Neural progenitor cell (in vitro differentiated cells): ENCODE results near the gene GGA1.

Experiments used
- EZH2 ChIP-seq: fragments of 200-600 bp; sonication (generic); IDR thresholded peaks from 2 replicates; pipeline ENCODE4 v1.6.1; 2017; ENCODE audit warnings: antibody characterized with exemption, mild to moderate bottlenecking, moderate library complexity
- EZH2phosphoT487 ChIP-seq: fragments of 200-600 bp; sonication (generic); IDR thresholded peaks from 2 replicates; pipeline ENCODE4 v1.6.1; 2017; ENCODE audit warnings: antibody characterized with exemption
- TF ChIP-seq, protein P1 (sequence below): fragments of 200-600 bp; sonication (generic); IDR thresholded peaks from 2 replicates; pipeline ENCODE4 v1.5.1; 2017; ENCODE audit warnings: antibody characterized with exemption, mild to moderate bottlenecking

DNA sequence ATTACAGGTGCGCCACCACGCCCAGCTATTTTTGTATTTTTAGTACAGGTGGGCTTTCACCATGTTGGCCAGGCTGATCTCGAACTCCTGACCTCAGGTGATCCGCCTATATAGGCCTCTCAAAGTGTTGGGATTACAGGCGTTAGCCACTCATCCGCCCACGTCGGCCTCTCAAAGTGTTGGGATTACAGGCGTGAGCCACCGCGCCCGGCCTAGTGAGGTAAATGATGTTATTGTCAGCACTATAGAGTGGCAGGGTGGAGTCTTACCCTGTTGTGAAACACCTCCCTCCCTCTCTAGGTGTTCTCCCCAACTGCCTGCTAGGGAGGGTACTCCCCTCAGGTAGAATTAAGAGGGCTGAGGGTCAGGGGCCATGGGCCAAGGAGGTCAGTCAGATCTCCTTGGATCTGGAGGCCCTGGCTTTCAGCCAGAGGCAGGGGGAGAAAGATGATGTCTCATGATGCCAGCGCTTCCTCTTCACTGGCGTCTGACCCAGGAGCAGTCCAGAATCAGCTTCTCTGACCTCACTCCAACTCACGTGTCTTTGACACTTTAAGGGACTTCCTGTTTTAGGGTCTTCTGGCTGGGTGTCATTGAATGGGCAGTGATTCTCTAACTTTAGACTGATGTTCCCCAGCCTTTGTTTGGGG, 2.0 kb downstream of the GGA1 start:
- TF ChIP-seq EZH2phosphoT487: no peak
- TF ChIP-seq, protein P1, sequence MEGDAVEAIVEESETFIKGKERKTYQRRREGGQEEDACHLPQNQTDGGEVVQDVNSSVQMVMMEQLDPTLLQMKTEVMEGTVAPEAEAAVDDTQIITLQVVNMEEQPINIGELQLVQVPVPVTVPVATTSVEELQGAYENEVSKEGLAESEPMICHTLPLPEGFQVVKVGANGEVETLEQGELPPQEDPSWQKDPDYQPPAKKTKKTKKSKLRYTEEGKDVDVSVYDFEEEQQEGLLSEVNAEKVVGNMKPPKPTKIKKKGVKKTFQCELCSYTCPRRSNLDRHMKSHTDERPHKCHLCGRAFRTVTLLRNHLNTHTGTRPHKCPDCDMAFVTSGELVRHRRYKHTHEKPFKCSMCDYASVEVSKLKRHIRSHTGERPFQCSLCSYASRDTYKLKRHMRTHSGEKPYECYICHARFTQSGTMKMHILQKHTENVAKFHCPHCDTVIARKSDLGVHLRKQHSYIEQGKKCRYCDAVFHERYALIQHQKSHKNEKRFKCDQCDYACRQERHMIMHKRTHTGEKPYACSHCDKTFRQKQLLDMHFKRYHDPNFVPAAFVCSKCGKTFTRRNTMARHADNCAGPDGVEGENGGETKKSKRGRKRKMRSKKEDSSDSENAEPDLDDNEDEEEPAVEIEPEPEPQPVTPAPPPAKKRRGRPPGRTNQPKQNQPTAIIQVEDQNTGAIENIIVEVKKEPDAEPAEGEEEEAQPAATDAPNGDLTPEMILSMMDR: no peak
- no peak for TF ChIP-seq EZH2
